Astrocyte of the spinal cord (primary cell): ENCODE data around the gene MFSD6L.

ENCODE experiments used
- DNase-seq: peaks from one replicate; pipeline ENCODE4 v3.0.0; 2011; ENCODE audit warnings: low read depth, low spot score
- H3K4me3 ChIP-seq: 2 replicates; pipeline ENCODE4 v1.5.1; 2011; ENCODE audit warnings: low read depth, mild to moderate bottlenecking, low read length, moderate library complexity
- in situ Hi-C: cut with HindIII; loops from 2 replicates; pipeline ENCODE4 v1.10.0; 2017; ENCODE audit warnings: low sequenced_read_pairs
- TF ChIP-seq, protein P1 (sequence below): IDR thresholded peaks from 2 replicates; pipeline ENCODE4 v1.5.1; 2012; ENCODE audit warnings: low read depth, mild to moderate bottlenecking, low read length, inconsistent platforms

MFSD6L gene

DNA sequence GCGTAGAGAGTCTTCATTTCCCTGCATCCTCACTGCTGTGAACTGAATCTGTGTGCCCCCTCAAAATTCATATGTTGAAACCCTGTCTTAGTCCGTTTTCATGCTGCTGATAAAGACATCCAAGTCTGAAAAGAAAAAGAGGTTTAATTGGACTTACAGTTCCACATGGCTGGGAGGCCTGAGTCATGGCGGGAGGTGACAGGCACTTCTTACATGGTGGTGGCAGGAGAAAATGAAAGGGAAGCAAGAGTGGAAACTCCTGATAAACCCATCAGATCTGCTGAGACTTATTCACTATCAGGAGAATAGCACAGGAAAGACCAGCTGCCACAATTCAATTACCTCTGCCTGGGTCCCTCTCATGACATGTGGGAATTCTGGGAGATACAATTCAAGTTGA lies 51.4 kb downstream of the MFSD6L start:
- TF ChIP-seq, protein P1, sequence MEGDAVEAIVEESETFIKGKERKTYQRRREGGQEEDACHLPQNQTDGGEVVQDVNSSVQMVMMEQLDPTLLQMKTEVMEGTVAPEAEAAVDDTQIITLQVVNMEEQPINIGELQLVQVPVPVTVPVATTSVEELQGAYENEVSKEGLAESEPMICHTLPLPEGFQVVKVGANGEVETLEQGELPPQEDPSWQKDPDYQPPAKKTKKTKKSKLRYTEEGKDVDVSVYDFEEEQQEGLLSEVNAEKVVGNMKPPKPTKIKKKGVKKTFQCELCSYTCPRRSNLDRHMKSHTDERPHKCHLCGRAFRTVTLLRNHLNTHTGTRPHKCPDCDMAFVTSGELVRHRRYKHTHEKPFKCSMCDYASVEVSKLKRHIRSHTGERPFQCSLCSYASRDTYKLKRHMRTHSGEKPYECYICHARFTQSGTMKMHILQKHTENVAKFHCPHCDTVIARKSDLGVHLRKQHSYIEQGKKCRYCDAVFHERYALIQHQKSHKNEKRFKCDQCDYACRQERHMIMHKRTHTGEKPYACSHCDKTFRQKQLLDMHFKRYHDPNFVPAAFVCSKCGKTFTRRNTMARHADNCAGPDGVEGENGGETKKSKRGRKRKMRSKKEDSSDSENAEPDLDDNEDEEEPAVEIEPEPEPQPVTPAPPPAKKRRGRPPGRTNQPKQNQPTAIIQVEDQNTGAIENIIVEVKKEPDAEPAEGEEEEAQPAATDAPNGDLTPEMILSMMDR: no peak
- in situ Hi-C loops: no loop called here
- no peak for DNase-seq

More for the DNA sequence above, 51.4 kb downstream of the MFSD6L start:
- H3K4me3 ChIP-seq: no peak overlapping the region
